ENCODE measurements around the gene POLQ. TPM values are rescaled to one million over a fixed set of nuclear protein-coding genes. Genes with fewer than 3 reads are reported as not detected.

POLQ gene
- total and polyA plus RNA-seq, 2 of the 8 experiments (the other 6 are each of a cell fraction or from before 2014, with no cell fraction given) = 3.6 to 15.3 TPM

GRCh38 chr3:121508389-121508788 lies 37.4 kb downstream of the POLQ start:
- Histone ChIP-seq H3K56ac (replicated peaks; ENCODE audit: insufficient read length, low read depth, low read length) (no peak overlapping the region), H3K14ac (ENCODE audit: insufficient read length) (no peak overlapping the region), H4K5ac (ENCODE audit: insufficient read length, low read depth, low read length) (no peak overlapping the region), H4K8ac (ENCODE audit: extremely low read depth, insufficient read depth, low read length) (no peak overlapping the region), H3K9ac (replicated peaks in 1 of 4; ENCODE audit: extremely low read depth in 1 of 4, low read depth in 3 of 4, low read length in 3 of 4) (no peak overlapping the region), H3K27me3 (replicated peaks in 1 of 4; ENCODE audit: control insufficient read depth in 3 of 4, extremely low read depth in 1 of 4, insufficient read depth in 3 of 4, low read length in 3 of 4) (no peaks in the 10 kb centered on the region), H2BK12ac (ENCODE audit: low read depth, low read length) (no peak overlapping the region), H3K79me1 (ENCODE audit: low read depth, low read length) (no peaks in the 10 kb centered on the region), H2AK5ac (ENCODE audit: low read depth, low read length) (no peak overlapping the region), H3K36me3 (ENCODE audit: control insufficient read depth in 2 of 4, insufficient read depth in 4 of 4, low read length in 3 of 4) (peaks cover 2 to 25% (median 13%) of the 10 kb centered on the region in 4 experiments; a peak in 7 of 8 replicates), H2AFZ (ENCODE audit: low read length) (no peak overlapping the region), H3K27ac (ENCODE audit: low read depth, low read length) (no peak overlapping the region), H3K18ac (ENCODE audit: extremely low read depth, low read length) (no peak overlapping the region), H2BK120ac (replicated peaks; ENCODE audit: low read depth, low read length) (no peak overlapping the region), H3K4me2 (ENCODE audit: insufficient read depth in 1 of 2, low read depth in 2 of 2, low read length in 2 of 2) (no peak overlapping the region), H2BK20ac (ENCODE audit: low read length) (no peak overlapping the region), H3K23ac (ENCODE audit: insufficient read length) (no peak overlapping the region), H3K79me2 (ENCODE audit: control insufficient read depth in 1 of 2, insufficient read depth in 2 of 2, low read length in 2 of 2) (no peaks in the 10 kb centered on the region), H4K20me1 (replicated peaks in 1 of 2; ENCODE audit: control insufficient read depth in 1 of 2, insufficient read depth in 2 of 2, low read length in 2 of 2) (no peaks in the 10 kb centered on the region), H3K9me3 (ENCODE audit: insufficient read depth in 2 of 2, low read depth in 1 of 2, low read length in 1 of 2) (no peaks in the 10 kb centered on the region), H4K91ac (replicated peaks; ENCODE audit: insufficient read length, low read length) (no peak overlapping the region), H3K23me2 (ENCODE audit: low read depth, low read length) (no peaks in the 10 kb centered on the region), H3K4me3 (ENCODE audit: extremely low read depth in 1 of 4, insufficient read depth in 2 of 4, low read depth in 3 of 4, low read length in 4 of 4) (no peak overlapping the region), H3K4ac (replicated peaks; ENCODE audit: insufficient read length, low read depth, low read length) (no peak overlapping the region), H2BK15ac (ENCODE audit: low read length) (no peak overlapping the region), H2BK5ac (ENCODE audit: low read depth, low read length) (no peak overlapping the region), H3K4me1 (replicated peaks in 1 of 4; ENCODE audit: control insufficient read depth in 3 of 4, insufficient read depth in 4 of 4, low read length in 3 of 4) (no peaks in the 10 kb centered on the region)
- no peak for FAIRE-seq
- 91% methylated on average over 4 of the region's 4 CpGs; no CpG with 5 or more reads in 1 of the 2 experiments for WGBS, 2 experiments (ENCODE audit: extremely low coverage in 1 of 2, insufficient coverage in 1 of 2, insufficient read length in 1 of 2, insufficient replicate concordance in 2 of 2, low coverage in 1 of 2, low lambda C conversion rate in 2 of 2, missing lambda C conversion rate in 1 of 2)
- POLR2A ChIA-PET (ENCODE audit: partially characterized antibody) = interaction anchor here (0.9 kb wide), 1 partner anchor 8 kb away, joined by 3 read pairs; no protein-coding TSS in a partner anchor
- DNase-seq (ENCODE audit: low read depth in 1 of 2, low spot score in 2 of 2) = no peak
- CTCF ChIA-PET (ENCODE audit: partially characterized antibody) = no interaction called here
- TF ChIP-seq BCL11A (IDR thresholded peaks at IDR 0.05; ENCODE audit: low read depth in 2 of 2, low read length in 2 of 2) = no peak
- no peak for TF ChIP-seq SRF (IDR thresholded peaks at IDR 0.05; ENCODE audit: low read depth, low read length)
- TF ChIP-seq HDAC6 (IDR thresholded peaks at IDR 0.05; ENCODE audit: low read depth, low read length) = no peak
- TF ChIP-seq USF2 (IDR thresholded peaks at IDR 0.05; ENCODE audit: low read length) = no peak
- no peak for TF ChIP-seq POU5F1 (IDR thresholded peaks at IDR 0.05; ENCODE audit: low read depth, low read length)
- no peak for TF ChIP-seq RNF2 (IDR thresholded peaks at IDR 0.05; ENCODE audit: borderline replicate concordance, low read depth, low read length, missing control alignments, poor library complexity, severe bottlenecking)
- no peak for TF ChIP-seq CREB1 (IDR thresholded peaks at IDR 0.05)
- no peak for TF ChIP-seq SUZ12 (IDR thresholded peaks at IDR 0.05; ENCODE audit: low read length)
- no peak for TF ChIP-seq NRF1 (IDR thresholded peaks at IDR 0.05; ENCODE audit: low read depth, low read length)
- TF ChIP-seq TEAD4 (IDR thresholded peaks at IDR 0.05; ENCODE audit: low read depth, low read length) = no peak
- no peak for TF ChIP-seq FOSL1 (IDR thresholded peaks at IDR 0.05; ENCODE audit: insufficient read depth, low read depth, low read length)
- TF ChIP-seq SP4 (IDR thresholded peaks at IDR 0.05; ENCODE audit: low read length) = no peak
- no peak for TF ChIP-seq SP2 (IDR thresholded peaks at IDR 0.05; ENCODE audit: low read length)
- TF ChIP-seq CBX8 (IDR thresholded peaks at IDR 0.05; ENCODE audit: borderline replicate concordance, low read depth, low read length) = no peak
